CD4-positive, alpha-beta T cell treated with Interleukin-15 for 1 hour (primary cell): ENCODE measurements around the gene CACNA1I.

Source experiments
- DNase-seq: peaks from one replicate; pipeline ENCODE4 v3.0.0-alpha.2; 2020

The CACNA1I gene

GRCh38 chr22:39625569-39626537 lies 55.3 kb downstream of the CACNA1I start:
- no peak for DNase-seq

GRCh38 chr22:39627208-39627607 lies 56.7 kb downstream of the CACNA1I start:
- no peak for DNase-seq

- no peak for DNase-seq
These were observed 57.5 kb downstream of the CACNA1I start for GRCh38 chr22:39627865-39628562.

GRCh38 chr22:39628563-39629080 lies 58.1 kb downstream of the CACNA1I start:
- DNase-seq = no peak

GRCh38 chr22:39629851-39630250 lies 59.3 kb downstream of the CACNA1I start:
- DNase-seq = no peak

GRCh38 chr22:39630721-39631120 lies 60.2 kb downstream of the CACNA1I start:
- DNase-seq = no peak

- no peak for DNase-seq
These were observed 61.1 kb downstream of the CACNA1I start for GRCh38 chr22:39631381-39632286.

- DNase-seq = no peak
These were observed 64.2 kb downstream of the CACNA1I start for GRCh38 chr22:39634530-39635405.

GRCh38 chr22:39635719-39636118 lies 65.2 kb downstream of the CACNA1I start:
- DNase-seq = no peak

GRCh38 chr22:39638958-39639357 lies 68.4 kb downstream of the CACNA1I start:
- DNase-seq = no peak

GRCh38 chr22:39641660-39642310 lies 71.2 kb downstream of the CACNA1I start:
- DNase-seq = no peak

- no peak for DNase-seq
These were observed 72.9 kb downstream of the CACNA1I start for GRCh38 chr22:39643311-39644083.

GRCh38 chr22:39645532-39645931 lies 75.0 kb downstream of the CACNA1I start:
- DNase-seq = no peak

GRCh38 chr22:39646398-39647063 lies 76.0 kb downstream of the CACNA1I start:
- DNase-seq = no peak

- DNase-seq = no peak
These were observed 77.5 kb downstream of the CACNA1I start for GRCh38 chr22:39647836-39648629.

- no peak for DNase-seq
These were observed 78.0 kb downstream of the CACNA1I start for GRCh38 chr22:39648630-39648950.

- DNase-seq = no peak
These were observed 79.0 kb downstream of the CACNA1I start for GRCh38 chr22:39649500-39650089.
